ENCODE measurements around the gene TPM1. TPM values are rescaled to one million over a fixed set of nuclear protein-coding genes. Genes with fewer than 3 reads are reported as not detected.

TPM1 gene
- total and polyA plus RNA-seq, 10 of the 15 experiments (the other 5 are each of a cell fraction or from before 2014, with no cell fraction given): 0.43 to 10.0 (median 2.4) TPM

- TF ChIP-seq NKRF (conservative IDR thresholded peaks at IDR 0.05) (no peak), KAT2A (conservative IDR thresholded peaks at IDR 0.05; ENCODE audit: control insufficient read depth, low read depth, low read length) (no peak)
Measured at GRCh38 chr15:63038926-63039673, 3.4 kb upstream of the TPM1 start (continued).

- DNase-seq (ENCODE audit: low read depth, low spot score): no peak
- ChIA-PET CTCF (interaction anchor here (1.0 to 2.9 kb wide), 2 partner anchors 8 to 55 kb away, joined by 3 to 21 read pairs; no protein-coding TSS in a partner anchor), RAD21 (ENCODE audit: unreplicated experiment) (interaction anchor here (0.8 kb wide), 1 partner anchor 192 kb away, joined by 3 read pairs; no protein-coding TSS in a partner anchor), SMC1A (ENCODE audit: uncharacterized antibody, unreplicated experiment) (interaction anchor here (1.2 kb wide), 1 partner anchor 36 kb away, joined by 3 read pairs; no protein-coding TSS in a partner anchor), POLR2A (no interaction called here)
- no peak for TF ChIP-seq ATF7 (IDR thresholded peaks at IDR 0.05; ENCODE audit: low read depth)
- no peaks in the 10 kb centered on the region for H3K36me3 ChIP-seq (ENCODE audit: control insufficient read depth in 2 of 2, insufficient read depth in 2 of 2, low read length in 1 of 2)
- no peaks in the 10 kb centered on the region for H3K79me2 ChIP-seq (ENCODE audit: control insufficient read depth, insufficient read depth, low read length)
- no peak overlapping the region for H3K27ac ChIP-seq (ENCODE audit: control insufficient read depth, insufficient read depth)
- WGBS (ENCODE audit: insufficient coverage, insufficient replicate concordance, low lambda C conversion rate, missing lambda C conversion rate): 12% methylated on average over 4 of the region's 4 CpGs
- H4K20me1 ChIP-seq (ENCODE audit: control insufficient read depth, insufficient read depth): no peaks in the 10 kb centered on the region
- in situ Hi-C loops (cut with MboI) (no loop called here), intact Hi-C loops (cut with micrococcal nuclease; ENCODE audit: unreplicated experiment) (no loop called here)
- no peak overlapping the region for H2AFZ ChIP-seq (ENCODE audit: control insufficient read depth, low read depth, low read length)
- H3K27me3 ChIP-seq (replicated peaks in 1 of 2; ENCODE audit: control insufficient read depth in 2 of 2, insufficient read depth in 2 of 2, low read length in 1 of 2): peaks cover 15 to 16% of the 10 kb centered on the region in 2 experiments
- FAIRE-seq: no peak
- H3K4me2 ChIP-seq (ENCODE audit: control insufficient read depth, insufficient read depth): no peak overlapping the region
- H3K9ac ChIP-seq (ENCODE audit: control insufficient read depth, insufficient read depth, low read length): no peak overlapping the region
- no peaks in the 10 kb centered on the region for H3K9me3 ChIP-seq (replicated peaks; ENCODE audit: control insufficient read depth, insufficient read depth, low read length)
- no TSS peak for BruUV-seq (replicated peaks)
- no peak overlapping the region for H3K4me3 ChIP-seq
- no peaks in the 10 kb centered on the region for H3K4me1 ChIP-seq (ENCODE audit: control insufficient read depth, insufficient read depth, low read length)
- ATAC-seq: no peak
Measured at GRCh38 chr15:63039811-63040210, 2.7 kb upstream of the TPM1 start.

All from GM12878 (cell line).